Measurements from ENCODE around the gene TBX20. TPM values are rescaled to one million over a fixed set of nuclear protein-coding genes. Genes with fewer than 3 reads are reported as not detected.
"Not testable (repeated sequence)": the region's sequence is repeated elsewhere in the genome, so short reads cannot be mapped to it uniquely, and the experiment has no call there.

TBX20 gene
- total RNA-seq, 1 experiment from 2014 or later, result 0.69 TPM

GRCh38 chr7:35250452-35250851 lies 3.4 kb downstream of the TBX20 start:
- H3K36me3 ChIP-seq (replicated peaks; ENCODE audit: control insufficient read depth, insufficient read depth, low read length), result no peaks in the 10 kb centered on the region
- no peak for DNase-seq
- H3K27me3 ChIP-seq (ENCODE audit: control insufficient read depth, insufficient read depth, low read length), result peaks cover 96% of the 10 kb centered on the region
- H3K4me3 ChIP-seq (ENCODE audit: insufficient read depth, low read depth, low read length), result no peak overlapping the region

GRCh38 chr7:35249537-35249907 lies 4.4 kb downstream of the TBX20 start:
- no peaks in the 10 kb centered on the region for H3K36me3 ChIP-seq (replicated peaks; ENCODE audit: control insufficient read depth, insufficient read depth, low read length)
- peaks cover 93% of the 10 kb centered on the region for H3K27me3 ChIP-seq (ENCODE audit: control insufficient read depth, insufficient read depth, low read length)
- H3K4me3 ChIP-seq (ENCODE audit: insufficient read depth, low read depth, low read length), result peak overlapping the region; percentile 30; the same call in 1 of the 2 replicates
- DNase-seq, result peak; percentile 70

GRCh38 chr7:35248576-35249536 lies 5.0 kb downstream of the TBX20 start:
- peaks cover 88% of the 10 kb centered on the region for H3K27me3 ChIP-seq (ENCODE audit: control insufficient read depth, insufficient read depth, low read length)
- peak; percentile 66 for DNase-seq

GRCh38 chr7:35246819-35247218 lies 7.1 kb downstream of the TBX20 start:
- Histone ChIP-seq H3K27me3 (ENCODE audit: control insufficient read depth, insufficient read depth, low read length) (peaks cover 67% of the 10 kb centered on the region), H3K36me3 (replicated peaks; ENCODE audit: control insufficient read depth, insufficient read depth, low read length) (no peaks in the 10 kb centered on the region), H3K4me3 (ENCODE audit: insufficient read depth, low read depth, low read length) (no peak overlapping the region)
- DNase-seq, result no peak

More at GRCh38 chr7:35248576-35249536, 5.0 kb downstream of the TBX20 start:
- Histone ChIP-seq H3K36me3 (replicated peaks; ENCODE audit: control insufficient read depth, insufficient read depth, low read length) (no peaks in the 10 kb centered on the region), H3K4me3 (ENCODE audit: insufficient read depth, low read depth, low read length) (peak overlapping the region; percentile 30; the same call in 1 of the 2 replicates)

DNA sequence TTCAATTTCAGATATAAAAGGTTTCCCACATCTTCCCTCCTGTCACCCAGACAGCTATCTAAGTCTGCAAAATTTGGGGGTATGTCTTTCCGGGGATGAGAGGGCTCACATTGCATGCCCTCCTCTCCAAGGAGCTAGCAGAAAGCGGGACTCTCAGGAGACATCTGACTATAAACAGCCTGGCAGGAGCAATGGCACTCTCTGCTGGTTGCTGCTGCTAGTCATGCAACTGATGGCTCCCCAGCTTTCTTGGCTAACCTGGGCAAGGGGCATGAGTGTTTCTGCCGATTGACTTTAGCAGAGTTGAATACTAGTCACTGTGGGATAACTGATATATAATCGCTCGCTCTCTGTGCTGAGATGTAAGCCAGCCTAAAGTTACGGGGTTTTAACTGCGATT lies 12.0 kb downstream of the TBX20 start:
- DNase-seq, result peak; percentile 63
- Histone ChIP-seq H3K36me3 (replicated peaks; ENCODE audit: control insufficient read depth, insufficient read depth, low read length) (no peaks in the 10 kb centered on the region), H3K27me3 (ENCODE audit: control insufficient read depth, insufficient read depth, low read length) (peaks cover 20% of the 10 kb centered on the region), H3K4me3 (ENCODE audit: insufficient read depth, low read depth, low read length) (no peak overlapping the region)

GRCh38 chr7:35241436-35241835 lies 12.5 kb downstream of the TBX20 start:
- no peak for DNase-seq
- Histone ChIP-seq H3K36me3 (replicated peaks; ENCODE audit: control insufficient read depth, insufficient read depth, low read length) (no peaks in the 10 kb centered on the region), H3K27me3 (ENCODE audit: control insufficient read depth, insufficient read depth, low read length) (peaks cover 15% of the 10 kb centered on the region), H3K4me3 (ENCODE audit: insufficient read depth, low read depth, low read length) (no peak overlapping the region)

- not testable (repeated sequence) for H3K4me3 ChIP-seq (ENCODE audit: insufficient read depth, low read depth, low read length); H3K36me3 ChIP-seq (replicated peaks; ENCODE audit: control insufficient read depth, insufficient read depth, low read length); DNase-seq
- H3K27me3 ChIP-seq (ENCODE audit: control insufficient read depth, insufficient read depth, low read length), result peaks cover 12% of the 10 kb centered on the region
These were observed 12.9 kb downstream of the TBX20 start for GRCh38 chr7:35241008-35241407.

GRCh38 chr7:35238456-35238855 lies 15.4 kb downstream of the TBX20 start:
- not testable (repeated sequence) for H3K36me3 ChIP-seq (replicated peaks; ENCODE audit: control insufficient read depth, insufficient read depth, low read length); DNase-seq; H3K4me3 ChIP-seq (ENCODE audit: insufficient read depth, low read depth, low read length); H3K27me3 ChIP-seq (ENCODE audit: control insufficient read depth, insufficient read depth, low read length)

DNA sequence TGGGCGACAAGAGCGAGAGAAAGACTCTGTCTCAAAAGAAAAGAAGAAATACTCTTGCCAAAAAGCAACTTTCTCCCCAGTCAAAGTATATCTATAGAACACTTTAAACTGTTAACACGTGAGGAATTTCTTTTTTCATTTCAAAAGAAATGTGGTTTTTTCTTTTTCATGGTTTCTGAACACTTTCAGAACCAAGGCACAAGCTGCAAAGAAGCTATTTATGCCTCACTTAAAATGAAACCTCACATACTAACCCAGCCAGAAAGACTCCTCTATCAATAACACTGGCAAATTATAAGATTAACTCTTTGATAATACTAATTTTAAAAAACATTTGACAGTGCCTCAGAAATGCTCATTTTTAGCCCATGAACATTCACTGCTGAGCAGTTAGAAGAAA lies 20.9 kb downstream of the TBX20 start:
- H3K27me3 ChIP-seq (ENCODE audit: control insufficient read depth, insufficient read depth, low read length), result no peaks in the 10 kb centered on the region
- DNase-seq, result no peak
- H3K4me3 ChIP-seq (ENCODE audit: insufficient read depth, low read depth, low read length), result no peak overlapping the region
- H3K36me3 ChIP-seq (replicated peaks; ENCODE audit: control insufficient read depth, insufficient read depth, low read length), result no peaks in the 10 kb centered on the region

- not testable (repeated sequence) for H3K36me3 ChIP-seq (replicated peaks; ENCODE audit: control insufficient read depth, insufficient read depth, low read length); H3K27me3 ChIP-seq (ENCODE audit: control insufficient read depth, insufficient read depth, low read length); DNase-seq; H3K4me3 ChIP-seq (ENCODE audit: insufficient read depth, low read depth, low read length)
These were observed 22.7 kb downstream of the TBX20 start for GRCh38 chr7:35231221-35231620.

DNA sequence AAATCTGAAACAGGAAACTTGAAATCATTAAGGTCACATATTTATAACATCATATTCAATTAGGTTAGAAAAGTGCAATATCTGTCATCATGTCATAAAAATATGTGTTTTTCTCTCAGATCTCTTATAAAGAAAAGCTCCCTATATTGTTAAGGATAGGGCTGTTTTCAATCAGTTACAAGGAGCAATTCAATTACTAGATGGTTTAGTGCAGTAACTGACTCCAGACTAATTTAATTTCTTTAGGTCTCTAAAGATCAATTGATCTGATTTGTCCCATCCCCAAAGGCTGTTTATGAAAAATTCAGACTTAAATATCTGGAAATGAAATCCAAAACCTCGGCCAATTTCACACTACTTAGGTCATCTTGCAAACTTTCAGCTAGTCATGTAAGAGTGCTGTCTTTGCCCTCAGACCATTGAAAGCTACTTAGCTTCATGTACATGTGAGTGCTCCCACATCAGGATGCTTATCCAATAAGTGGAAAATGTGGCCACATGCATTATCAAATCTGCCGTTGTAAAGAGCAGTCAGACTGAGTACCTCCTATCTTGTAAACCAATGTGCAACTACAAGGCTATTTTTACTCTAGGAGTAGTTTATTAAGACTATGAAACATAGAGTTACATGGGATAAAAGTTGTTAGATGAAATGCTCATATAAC lies 24.7 kb downstream of the TBX20 start:
- H3K36me3 ChIP-seq (replicated peaks; ENCODE audit: control insufficient read depth, insufficient read depth, low read length), result not testable (repeated sequence)

GRCh38 chr7:35228496-35229051 lies 25.3 kb downstream of the TBX20 start:
- H3K4me3 ChIP-seq (ENCODE audit: insufficient read depth, low read depth, low read length); DNase-seq; H3K36me3 ChIP-seq (replicated peaks; ENCODE audit: control insufficient read depth, insufficient read depth, low read length); H3K27me3 ChIP-seq (ENCODE audit: control insufficient read depth, insufficient read depth, low read length): not testable (repeated sequence)

More for the DNA sequence above, 24.7 kb downstream of the TBX20 start:
- H3K27me3 ChIP-seq (ENCODE audit: control insufficient read depth, insufficient read depth, low read length); H3K4me3 ChIP-seq (ENCODE audit: insufficient read depth, low read depth, low read length); DNase-seq: not testable (repeated sequence)

- H3K27me3 ChIP-seq (ENCODE audit: control insufficient read depth, insufficient read depth, low read length); H3K4me3 ChIP-seq (ENCODE audit: insufficient read depth, low read depth, low read length); H3K36me3 ChIP-seq (replicated peaks; ENCODE audit: control insufficient read depth, insufficient read depth, low read length); DNase-seq: not testable (repeated sequence)
These were observed 26.5 kb downstream of the TBX20 start for GRCh38 chr7:35227438-35227837.

GRCh38 chr7:35222445-35222844 lies 31.5 kb downstream of the TBX20 start:
- not testable (repeated sequence) for H3K27me3 ChIP-seq (ENCODE audit: control insufficient read depth, insufficient read depth, low read length)

DNA sequence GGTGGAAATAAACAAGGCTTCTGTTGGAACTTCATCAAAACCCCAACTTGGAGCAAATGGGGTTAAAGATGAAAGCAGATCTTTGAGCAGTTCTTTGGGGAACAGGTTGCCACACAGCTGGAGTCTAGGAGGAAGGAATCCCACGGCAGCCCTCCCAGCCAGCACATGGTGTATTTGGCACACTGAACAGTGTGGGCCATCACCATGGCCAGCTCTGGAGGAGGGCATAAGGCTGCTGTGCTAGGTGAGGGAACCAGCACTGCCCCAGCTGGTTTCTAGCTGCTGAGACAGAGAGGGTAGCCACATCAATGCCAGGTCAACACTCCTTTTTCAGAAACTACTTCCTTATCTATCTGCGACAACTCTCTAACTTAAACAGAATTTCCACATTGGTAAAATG lies 33.7 kb downstream of the TBX20 start:
- H3K27me3 ChIP-seq (ENCODE audit: control insufficient read depth, insufficient read depth, low read length); H3K4me3 ChIP-seq (ENCODE audit: insufficient read depth, low read depth, low read length); H3K36me3 ChIP-seq (replicated peaks; ENCODE audit: control insufficient read depth, insufficient read depth, low read length); DNase-seq: not testable (repeated sequence)

More at GRCh38 chr7:35222445-35222844, 31.5 kb downstream of the TBX20 start:
- H3K4me3 ChIP-seq (ENCODE audit: insufficient read depth, low read depth, low read length); DNase-seq; H3K36me3 ChIP-seq (replicated peaks; ENCODE audit: control insufficient read depth, insufficient read depth, low read length): not testable (repeated sequence)
